Stomach (tissue), 9 donors: ENCODE measurements around the gene POLA2. TPM values are rescaled to one million over a fixed set of nuclear protein-coding genes. Genes with fewer than 3 reads are reported as not detected.

Experiments
- DNase-seq, 2 donors: peaks; one replicate each; pipeline versions ENCODE4 v3.0.0 to v3.0.0-alpha.2; 2013 to 2019
- H3K27ac ChIP-seq, 5 donors: fragments of 200-600 bp in 4 of 5; sonication (generic) in 4 of 5; one replicate each; pipeline ENCODE4 v1.5.1; 2013 to 2019; ENCODE audit warnings: mild to moderate bottlenecking in 1 of 5, moderate library complexity in 1 of 5
- H3K27me3 ChIP-seq, 3 donors: fragments of 200-600 bp; sonication (generic); one replicate each; pipeline ENCODE4 v1.5.1; 2017 to 2019; ENCODE audit warnings: mixed run types in 1 of 3
- H3K36me3 ChIP-seq, 4 donors: fragments of 200-600 bp; sonication (generic); 1 replicate in 3 of 4; 2 replicates in 1 of 4; pipeline ENCODE4 v1.5.1; 2016 to 2019
- H3K4me1 ChIP-seq, 4 donors: fragments of 200-600 bp; sonication (generic); one replicate each; pipeline ENCODE4 v1.5.1; 2016 to 2019
- H3K4me3 ChIP-seq, 4 donors: fragments of 200-600 bp; sonication (generic) in 3 of 4; one replicate each; pipeline ENCODE4 v1.5.1; 2016 to 2019; ENCODE audit warnings: mild to moderate bottlenecking in 1 of 4
- H3K9me3 ChIP-seq, 4 donors: fragments of 200-600 bp; sonication (generic); one replicate each; pipeline ENCODE4 v1.5.1; 2016 to 2019
- EP300 ChIP-seq: sonication (generic); formaldehyde crosslinking; IDR thresholded peaks from one replicate; pipeline ENCODE4 v1.6.1; 2017; ENCODE audit warnings: antibody characterized with exemption
- POLR2A ChIP-seq, 4 donors: fragments of 450-650 bp; IDR thresholded peaks; one replicate each; pipeline ENCODE4 v1.6.1; 2016; ENCODE audit warnings: antibody characterized with exemption in 4 of 4, control low read depth in 2 of 4, mild to moderate bottlenecking in 1 of 4, moderate library complexity in 1 of 4
- POLR2AphosphoS5 ChIP-seq, 3 donors: sonication (generic); formaldehyde crosslinking; IDR thresholded peaks; one replicate each; pipeline ENCODE4 v1.6.1; 2016; ENCODE audit warnings: antibody characterized with exemption in 3 of 3
- WGBS, 5 donors: extraction: QIAGEN DNeasy Blood & Tissue Kit in 3 of 5; methylation state at CpG; one replicate each; pipeline versions ENCODE4 v1.1.5 to v1.1.7; 2013 to 2018; 5-methylcytosine and 5-hydroxymethylcytosine counted together
- intact Hi-C: fragments of 100-400 bp; cut with DNase I; formaldehyde crosslinking; loops from one replicate; pipeline ENCODE4 v1.15.1; 2023; ENCODE audit warnings: low total_unique reads
- polyA plus RNA-seq, 3 donors: library from polyadenylated mRNA; stranded (reverse); fragments of 200-250 nt; gene quantifications; one replicate each; pipeline ENCODE4 v1.2.3, GENCODE V29; 2013
- total RNA-seq, 5 donors: library from RNA; depleted of rRNA; stranded (reverse); fragments of >200 nt; gene quantifications; one replicate each; pipeline versions ENCODE4 v1.1.0 to v1.2.3, GENCODE V29; 2014 to 2016
- TF ChIP-seq, protein P1 (sequence below), 7 experiments: fragments of 450-650 bp in 4 of 7; fragments of 200-600 bp in 3 of 7; sonication (generic) in 3 of 7; IDR thresholded peaks; one replicate each; pipeline ENCODE4 v1.5.1; 2016 to 2019; ENCODE audit warnings: antibody characterized with exemption in 7 of 7, control low read depth in 2 of 7, mild to moderate bottlenecking in 1 of 7
- donor health status: healthy with polysubstance abuse.
- donor health status: Bipolar disorder and iron deficiency.
- donor health status: healthy.

The POLA2 gene
- total and polyA plus RNA-seq, 8 donors = 1.7 to 17.0 (median 9.4) TPM

DNA sequence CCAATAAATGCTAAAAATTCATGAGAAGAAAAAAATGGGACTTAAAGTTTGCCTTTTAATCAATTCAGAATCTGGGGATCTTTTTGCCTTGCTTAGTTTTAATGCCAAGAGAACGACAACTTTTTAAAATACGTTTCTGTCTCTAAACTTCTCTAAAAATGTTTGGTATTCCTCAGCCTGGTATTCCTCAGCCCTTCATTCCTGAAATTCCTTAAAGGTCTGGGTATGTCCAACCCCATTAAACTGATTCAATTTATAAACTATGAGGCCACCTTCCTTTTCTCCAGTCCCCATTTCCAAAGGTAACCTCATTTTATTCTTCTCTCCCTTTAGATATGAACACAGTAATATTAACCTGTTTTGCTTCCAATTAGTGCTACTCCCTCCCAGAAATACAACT lies 16.6 kb downstream of the POLA2 start:
- no peak overlapping the region for H3K4me3 ChIP-seq
- H3K4me1 ChIP-seq = peaks cover 19 to 59% (median 48%) of the 10 kb centered on the region in 4 donors
- no peaks in the 10 kb centered on the region for H3K27me3 ChIP-seq
- TF ChIP-seq POLR2A (IDR thresholded peaks at IDR 0.05) (no peak), EP300 (no peak), POLR2AphosphoS5 (IDR thresholded peaks at IDR 0.05) (no peak)
- TF ChIP-seq, protein P1, sequence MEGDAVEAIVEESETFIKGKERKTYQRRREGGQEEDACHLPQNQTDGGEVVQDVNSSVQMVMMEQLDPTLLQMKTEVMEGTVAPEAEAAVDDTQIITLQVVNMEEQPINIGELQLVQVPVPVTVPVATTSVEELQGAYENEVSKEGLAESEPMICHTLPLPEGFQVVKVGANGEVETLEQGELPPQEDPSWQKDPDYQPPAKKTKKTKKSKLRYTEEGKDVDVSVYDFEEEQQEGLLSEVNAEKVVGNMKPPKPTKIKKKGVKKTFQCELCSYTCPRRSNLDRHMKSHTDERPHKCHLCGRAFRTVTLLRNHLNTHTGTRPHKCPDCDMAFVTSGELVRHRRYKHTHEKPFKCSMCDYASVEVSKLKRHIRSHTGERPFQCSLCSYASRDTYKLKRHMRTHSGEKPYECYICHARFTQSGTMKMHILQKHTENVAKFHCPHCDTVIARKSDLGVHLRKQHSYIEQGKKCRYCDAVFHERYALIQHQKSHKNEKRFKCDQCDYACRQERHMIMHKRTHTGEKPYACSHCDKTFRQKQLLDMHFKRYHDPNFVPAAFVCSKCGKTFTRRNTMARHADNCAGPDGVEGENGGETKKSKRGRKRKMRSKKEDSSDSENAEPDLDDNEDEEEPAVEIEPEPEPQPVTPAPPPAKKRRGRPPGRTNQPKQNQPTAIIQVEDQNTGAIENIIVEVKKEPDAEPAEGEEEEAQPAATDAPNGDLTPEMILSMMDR (IDR thresholded peaks at IDR 0.05) = no peak
- H3K9me3 ChIP-seq = no peaks in the 10 kb centered on the region
- no peak for DNase-seq
- H3K27ac ChIP-seq = peak overlapping the region in 1 of 5 donors; percentile 63
- 75 to 88% (median 86%) methylated on average over 2 of the region's 2 CpGs for WGBS, 5 donors
- intact Hi-C loops = no loop called here
- H3K36me3 ChIP-seq = peaks cover 15 to 40% (median 36%) of the 10 kb centered on the region in 4 donors

DNA sequence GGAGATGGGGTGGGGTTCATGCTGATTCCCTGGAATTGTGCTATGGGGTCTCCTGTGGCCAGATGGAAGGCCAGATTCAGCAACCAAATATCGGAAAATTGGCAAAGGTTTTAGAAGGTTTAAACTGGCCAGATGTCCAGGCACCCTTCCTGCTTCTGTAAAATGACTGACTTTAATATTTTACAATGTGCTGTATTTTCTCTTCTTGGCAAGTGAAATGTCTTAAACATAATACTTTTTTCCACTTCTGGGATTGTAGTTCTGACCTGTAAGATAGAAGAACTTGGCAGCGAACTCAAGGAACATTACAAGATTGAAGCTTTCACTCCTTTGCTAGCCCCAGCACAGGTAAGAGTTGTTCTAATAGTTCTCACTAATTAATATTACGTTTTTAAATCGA lies 17.5 kb downstream of the POLA2 start:
- no peak overlapping the region for H3K4me3 ChIP-seq
- H3K36me3 ChIP-seq = peaks cover 15 to 48% (median 42%) of the 10 kb centered on the region in 4 donors
- no peaks in the 10 kb centered on the region for H3K9me3 ChIP-seq
- H3K27me3 ChIP-seq = no peaks in the 10 kb centered on the region
- DNase-seq = no peak
- TF ChIP-seq EP300 (no peak), POLR2AphosphoS5 (IDR thresholded peaks at IDR 0.05) (no peak), POLR2A (IDR thresholded peaks at IDR 0.05) (no peak)
- TF ChIP-seq, protein P1 (IDR thresholded peaks at IDR 0.05) = no peak
- H3K27ac ChIP-seq = peak overlapping the region in 4 of 5 donors; percentile 19 to 74 (median 48)
- 80 to 96% (median 90%) methylated on average over 4 of the region's 4 CpGs for WGBS, 5 donors
- peaks cover 19 to 59% (median 48%) of the 10 kb centered on the region in 4 donors for H3K4me1 ChIP-seq
- intact Hi-C loops = no loop called here

DNA sequence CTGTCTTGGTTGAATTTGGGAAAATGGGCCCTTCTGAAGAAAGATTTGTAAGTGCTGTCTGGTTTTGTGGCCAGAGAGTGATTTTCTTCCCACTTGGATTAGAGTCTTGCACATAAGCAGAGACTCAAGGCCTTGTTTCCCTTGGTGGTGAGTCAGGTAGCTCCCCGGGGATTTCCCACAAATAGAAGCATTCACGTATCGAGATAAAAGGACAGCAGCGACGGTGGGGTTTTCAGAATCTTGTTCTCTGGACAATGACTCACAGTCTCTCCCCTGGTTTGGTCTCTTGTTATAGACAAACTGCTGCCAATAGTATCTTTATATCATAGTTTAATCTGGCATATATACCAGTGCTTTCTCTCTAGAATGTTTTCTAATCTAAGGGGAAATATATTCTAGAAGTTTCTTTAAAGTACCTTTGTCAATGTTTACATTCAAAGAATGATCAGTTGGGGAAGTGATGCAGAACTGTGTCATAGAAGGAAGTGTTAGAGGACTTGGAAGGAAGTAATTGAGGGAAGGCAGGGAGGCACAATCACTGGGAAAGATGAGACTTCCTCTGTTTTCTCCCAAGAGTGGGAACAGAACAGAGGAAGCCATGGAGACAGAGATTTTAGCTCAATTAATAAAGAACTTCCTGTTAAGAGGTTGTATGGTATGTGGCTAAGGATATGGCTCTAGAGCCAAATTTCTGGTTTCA lies 18.1 kb downstream of the POLA2 start:
- 13 to 43% (median 27%) methylated on average over 5 of the region's 5 CpGs for WGBS, 5 donors

DNA sequence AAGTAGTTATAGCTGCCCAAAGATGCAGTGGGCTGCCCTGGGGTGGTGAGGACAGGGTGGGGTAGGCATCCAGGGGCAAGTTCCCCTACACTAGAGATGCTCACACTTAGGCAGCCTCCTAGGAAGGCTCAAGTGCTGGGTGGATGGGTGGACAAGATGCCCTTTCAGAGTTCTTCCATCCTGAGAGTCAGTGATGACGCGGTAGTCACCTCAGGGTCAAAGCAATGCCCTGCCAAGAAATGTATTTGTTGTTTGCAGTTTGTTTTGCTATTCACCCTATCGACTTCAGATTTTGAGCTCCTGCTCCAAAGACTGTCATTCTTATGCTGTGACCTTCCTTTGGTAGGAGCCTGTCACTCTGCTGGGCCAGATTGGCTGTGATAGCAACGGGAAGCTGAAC lies 18.9 kb downstream of the POLA2 start:
- 82 to 85% (median 84%) methylated on average over 4 of the region's 4 CpGs for WGBS, 5 donors
- DNase-seq = no peak
- H3K27me3 ChIP-seq = no peaks in the 10 kb centered on the region
- peaks cover 15 to 45% (median 37%) of the 10 kb centered on the region in 4 donors for H3K4me1 ChIP-seq
- no peak overlapping the region for H3K4me3 ChIP-seq
- H3K9me3 ChIP-seq = no peaks in the 10 kb centered on the region
- TF ChIP-seq, protein P1 (IDR thresholded peaks at IDR 0.05) = no peak
- no peak for TF ChIP-seq EP300
- TF ChIP-seq POLR2AphosphoS5 (IDR thresholded peaks at IDR 0.05) = no peak
- TF ChIP-seq POLR2A (IDR thresholded peaks at IDR 0.05) = no peak
- intact Hi-C loops = no loop called here
- peaks cover 15 to 62% (median 52%) of the 10 kb centered on the region in 4 donors for H3K36me3 ChIP-seq
- H3K27ac ChIP-seq = peak overlapping the region in 2 of 5 donors; percentile 63 to 74

More for the DNA sequence above, 18.1 kb downstream of the POLA2 start:
- H3K36me3 ChIP-seq = peaks cover 15 to 54% (median 47%) of the 10 kb centered on the region in 4 donors
- H3K9me3 ChIP-seq = no peaks in the 10 kb centered on the region
- no peak overlapping the region for H3K4me3 ChIP-seq
- peak overlapping the region; percentile 32 to 74 (median 55) for H3K27ac ChIP-seq
- DNase-seq = peak; percentile 38 to 67
- H3K27me3 ChIP-seq = no peaks in the 10 kb centered on the region
- peaks cover 15 to 53% (median 43%) of the 10 kb centered on the region in 4 donors for H3K4me1 ChIP-seq
- TF ChIP-seq POLR2A (IDR thresholded peaks at IDR 0.05) = no peak
- peak in 2 of 3 donors; percentile 0 to 26 for TF ChIP-seq POLR2AphosphoS5 (IDR thresholded peaks at IDR 0.05)
- intact Hi-C loops = no loop called here

DNA sequence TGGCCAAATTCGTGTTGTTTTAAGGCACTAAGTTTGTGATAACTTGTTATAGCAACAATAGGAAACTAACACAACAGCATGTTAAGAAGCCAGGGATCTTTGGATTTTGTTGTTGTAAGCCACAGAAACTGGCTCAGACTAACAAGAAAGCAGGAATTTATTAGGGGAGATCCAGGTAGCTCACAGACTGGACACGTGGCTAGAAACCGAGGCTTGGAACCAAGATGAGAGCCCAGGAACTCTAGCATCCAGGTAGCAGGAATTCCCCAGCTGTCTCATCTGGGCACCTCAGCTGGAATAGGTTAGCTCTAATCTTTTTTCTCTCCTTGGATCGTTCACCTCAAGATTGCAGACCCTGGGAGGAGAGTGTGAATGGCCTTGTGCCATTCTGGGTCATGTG lies 24.9 kb downstream of the POLA2 start:
- TF ChIP-seq EP300 = no peak
- Histone ChIP-seq H3K27ac (no peak overlapping the region), H3K36me3 (peaks cover 11 to 72% (median 66%) of the 10 kb centered on the region in 4 donors), H3K9me3 (no peaks in the 10 kb centered on the region), H3K27me3 (no peaks in the 10 kb centered on the region), H3K4me3 (no peak overlapping the region), H3K4me1 (peaks cover 16 to 32% (median 21%) of the 10 kb centered on the region in 4 donors)
- no peak for DNase-seq
- intact Hi-C loops = no loop called here
- WGBS, 5 donors = 76 to 88% (median 79%) methylated on average over 4 of the region's 4 CpGs
